DND-41 (cell line): Measurements from ENCODE around the gene RASGRP4.

Source experiments
- ATAC-seq: fragments of 200-7000 bp; cut with Tn5 transposase; 3 replicates; pipeline ENCODE4 v1.9.1; 2021; ENCODE audit warnings: low read depth; ENCODE audit not compliant: insufficient read depth
- DNase-seq: peaks from one replicate; pipeline ENCODE4 v3.0.0-alpha.2; 2020
- H2AFZ ChIP-seq: 2 replicates; pipeline ENCODE4 v1.6.0; 2012; ENCODE audit warnings: low read depth, low read length
- H3K27ac ChIP-seq: 2 replicates; pipeline ENCODE4 v1.5.1; 2012; ENCODE audit warnings: low read length, inconsistent platforms
- H3K27me3 ChIP-seq: fragments of 200-600 bp; sonication (generic); 2 replicates; pipeline ENCODE4 v1.6.0; 2012; ENCODE audit warnings: low read length, mild to moderate bottlenecking, inconsistent platforms; ENCODE audit not compliant: insufficient read depth, poor library complexity
- H3K36me3 ChIP-seq: 2 replicates; pipeline ENCODE4 v1.5.1; 2012; ENCODE audit warnings: low read length, inconsistent platforms; ENCODE audit not compliant: insufficient read depth
- H3K4me1 ChIP-seq: 2 replicates; pipeline ENCODE4 v1.5.1; 2012; ENCODE audit warnings: mild to moderate bottlenecking, low read length; ENCODE audit not compliant: insufficient read depth
- H3K4me2 ChIP-seq: 2 replicates; pipeline ENCODE4 v1.6.0; 2012; ENCODE audit warnings: mild to moderate bottlenecking, moderate library complexity, low read length, inconsistent platforms; ENCODE audit not compliant: insufficient read depth
- H3K4me3 ChIP-seq, 2 experiments: fragments of 200-600 bp in 1 of 2; shearing (Covaris generic) in 1 of 2; 2 replicates each; pipeline ENCODE4 v1.5.1; 2012 to 2016; ENCODE audit warnings: inconsistent platforms in 2 of 2, low read length in 2 of 2, mild to moderate bottlenecking in 2 of 2, low read depth in 1 of 2, moderate library complexity in 1 of 2
- H3K79me2 ChIP-seq: 2 replicates; pipeline ENCODE4 v1.6.0; 2012; ENCODE audit warnings: low read length, inconsistent platforms; ENCODE audit not compliant: insufficient read depth
- H3K9ac ChIP-seq: 2 replicates; pipeline ENCODE4 v1.6.0; 2012; ENCODE audit warnings: low read depth, mild to moderate bottlenecking, inconsistent platforms, low read length, moderate library complexity
- H3K9me3 ChIP-seq: 2 replicates; pipeline ENCODE4 v1.5.1; 2012; ENCODE audit warnings: low read length, moderate library complexity, mild to moderate bottlenecking, inconsistent platforms; ENCODE audit not compliant: insufficient read depth, severe bottlenecking
- H4K20me1 ChIP-seq: 2 replicates; pipeline ENCODE4 v1.6.0; 2012; ENCODE audit warnings: low read length; ENCODE audit not compliant: insufficient read depth
- EZH2 ChIP-seq: IDR thresholded peaks from 3 replicates; pipeline ENCODE4 v1.6.1; 2012; ENCODE audit warnings: borderline replicate concordance, low read depth, mild to moderate bottlenecking, moderate library complexity, low read length, inconsistent platforms; ENCODE audit not compliant: severe bottlenecking
- TF ChIP-seq, protein P1 (sequence below): IDR thresholded peaks from 2 replicates; pipeline ENCODE4 v1.5.1; 2012; ENCODE audit warnings: borderline replicate concordance, low read length, moderate library complexity, mild to moderate bottlenecking; ENCODE audit not compliant: poor library complexity, severe bottlenecking; ENCODE audit errors: extremely low read depth

The RASGRP4 gene

GRCh38 chr19:38417544-38418506, 8.2 kb downstream of the RASGRP4 start:
- Histone ChIP-seq H3K79me2 (no peaks in the 10 kb centered on the region), H4K20me1 (peaks cover 3% of the 10 kb centered on the region), H3K27me3 (no peaks in the 10 kb centered on the region), H3K4me1 (no peaks in the 10 kb centered on the region), H3K9me3 (no peaks in the 10 kb centered on the region), H3K9ac (no peak overlapping the region), H3K4me2 (no peak overlapping the region), H3K27ac (no peak overlapping the region), H3K4me3 (no peak overlapping the region), H2AFZ (no peak overlapping the region), H3K36me3 (no peaks in the 10 kb centered on the region)
- DNase-seq = no peak
- ATAC-seq = no peak
- TF ChIP-seq, protein P1, sequence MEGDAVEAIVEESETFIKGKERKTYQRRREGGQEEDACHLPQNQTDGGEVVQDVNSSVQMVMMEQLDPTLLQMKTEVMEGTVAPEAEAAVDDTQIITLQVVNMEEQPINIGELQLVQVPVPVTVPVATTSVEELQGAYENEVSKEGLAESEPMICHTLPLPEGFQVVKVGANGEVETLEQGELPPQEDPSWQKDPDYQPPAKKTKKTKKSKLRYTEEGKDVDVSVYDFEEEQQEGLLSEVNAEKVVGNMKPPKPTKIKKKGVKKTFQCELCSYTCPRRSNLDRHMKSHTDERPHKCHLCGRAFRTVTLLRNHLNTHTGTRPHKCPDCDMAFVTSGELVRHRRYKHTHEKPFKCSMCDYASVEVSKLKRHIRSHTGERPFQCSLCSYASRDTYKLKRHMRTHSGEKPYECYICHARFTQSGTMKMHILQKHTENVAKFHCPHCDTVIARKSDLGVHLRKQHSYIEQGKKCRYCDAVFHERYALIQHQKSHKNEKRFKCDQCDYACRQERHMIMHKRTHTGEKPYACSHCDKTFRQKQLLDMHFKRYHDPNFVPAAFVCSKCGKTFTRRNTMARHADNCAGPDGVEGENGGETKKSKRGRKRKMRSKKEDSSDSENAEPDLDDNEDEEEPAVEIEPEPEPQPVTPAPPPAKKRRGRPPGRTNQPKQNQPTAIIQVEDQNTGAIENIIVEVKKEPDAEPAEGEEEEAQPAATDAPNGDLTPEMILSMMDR = no peak
- TF ChIP-seq EZH2 = no peak

DNA sequence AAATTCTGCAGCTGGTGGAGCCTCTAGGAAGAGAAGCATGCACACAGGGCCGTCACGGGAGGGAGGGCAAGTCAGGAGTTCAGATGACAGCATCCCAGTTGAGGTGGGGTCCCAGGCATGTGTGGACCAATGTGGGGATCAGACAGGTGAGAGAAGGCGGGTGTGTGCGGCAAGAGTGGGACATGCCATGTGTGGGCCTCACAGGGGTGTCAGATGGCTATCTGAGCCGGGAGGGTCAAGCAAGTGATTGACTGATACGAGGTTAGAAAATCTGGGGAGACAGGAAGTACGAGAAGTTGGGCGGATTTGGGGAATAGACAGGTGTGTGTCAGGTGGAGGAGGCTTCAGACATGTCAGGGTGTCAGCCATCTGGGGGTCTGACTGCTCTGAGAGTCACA, 8.9 kb downstream of the RASGRP4 start:
- H3K9me3 ChIP-seq = no peaks in the 10 kb centered on the region
- H3K79me2 ChIP-seq = no peaks in the 10 kb centered on the region
- H4K20me1 ChIP-seq = peaks cover 3% of the 10 kb centered on the region; the same call in 1 of the 2 replicates
- no peaks in the 10 kb centered on the region for H3K36me3 ChIP-seq
- TF ChIP-seq, protein P1 = no peak
- no peak for ATAC-seq
- no peak overlapping the region for H3K9ac ChIP-seq
- H3K4me2 ChIP-seq = no peak overlapping the region
- H3K27me3 ChIP-seq = no peaks in the 10 kb centered on the region
- no peak overlapping the region for H2AFZ ChIP-seq
- no peak overlapping the region for H3K27ac ChIP-seq
- no peaks in the 10 kb centered on the region for H3K4me1 ChIP-seq
- DNase-seq = no peak
- H3K4me3 ChIP-seq = no peak overlapping the region

GRCh38 chr19:38413416-38413815, 12.6 kb downstream of the RASGRP4 start:
- no peak overlapping the region for H3K9ac ChIP-seq
- H3K4me1 ChIP-seq = no peaks in the 10 kb centered on the region
- H2AFZ ChIP-seq = no peak overlapping the region
- H3K27ac ChIP-seq = no peak overlapping the region
- no peak for ATAC-seq
- H3K79me2 ChIP-seq = no peaks in the 10 kb centered on the region
- H3K27me3 ChIP-seq = no peaks in the 10 kb centered on the region
- DNase-seq = no peak
- H3K9me3 ChIP-seq = no peaks in the 10 kb centered on the region
- TF ChIP-seq, protein P1 = no peak
- TF ChIP-seq EZH2 = no peak
- no peaks in the 10 kb centered on the region for H3K36me3 ChIP-seq
- H3K4me2 ChIP-seq = no peak overlapping the region
- peaks cover 3% of the 10 kb centered on the region; the same call in 1 of the 2 replicates for H4K20me1 ChIP-seq
- H3K4me3 ChIP-seq = no peak overlapping the region

- no peak for DNase-seq
- H3K27ac ChIP-seq = no peak overlapping the region
Measured at GRCh38 chr19:38412961-38413360, 13.1 kb downstream of the RASGRP4 start.

More at GRCh38 chr19:38412961-38413360, 13.1 kb downstream of the RASGRP4 start:
- Histone ChIP-seq H3K9me3 (no peaks in the 10 kb centered on the region), H3K27me3 (no peaks in the 10 kb centered on the region), H3K79me2 (no peaks in the 10 kb centered on the region), H3K9ac (no peak overlapping the region), H3K4me1 (no peaks in the 10 kb centered on the region), H2AFZ (no peak overlapping the region), H3K4me2 (no peak overlapping the region), H4K20me1 (peaks cover 3% of the 10 kb centered on the region; the same call in 1 of the 2 replicates), H3K36me3 (no peaks in the 10 kb centered on the region), H3K4me3 (no peak overlapping the region)
- TF ChIP-seq EZH2 = no peak
- TF ChIP-seq, protein P1 = no peak
- no peak for ATAC-seq
